WERI-Rb-1 (cell line): ENCODE results near the gene PZP.

Experiments
- DNase-seq: peaks from one replicate; pipeline ENCODE4 v3.0.0-alpha.2; 2020
- H3K27ac ChIP-seq: fragments of 250-450 bp; sonication (Bioruptor Pico); 2 replicates; pipeline ENCODE4 v1.5.1; 2020; ENCODE audit warnings: mild to moderate bottlenecking, moderate library complexity
- H3K27me3 ChIP-seq: fragments of 250-450 bp; sonication (Bioruptor Pico); 2 replicates; pipeline ENCODE4 v1.5.1; 2021; ENCODE audit warnings: mild to moderate bottlenecking, low read depth, moderate library complexity; ENCODE audit not compliant: insufficient read depth, severe bottlenecking
- H3K36me3 ChIP-seq: fragments of 250-450 bp; sonication (Bioruptor Pico); 2 replicates; pipeline ENCODE4 v1.5.1; 2020; ENCODE audit warnings: mild to moderate bottlenecking, moderate library complexity
- H3K4me3 ChIP-seq: 2 replicates; pipeline ENCODE4 v1.5.1; 2011; ENCODE audit warnings: low read depth, mild to moderate bottlenecking, control low read depth, low read length
- H3K9me3 ChIP-seq: fragments of 250-450 bp; sonication (Bioruptor Pico); 2 replicates; pipeline ENCODE4 v1.5.1; 2021; ENCODE audit warnings: mild to moderate bottlenecking, moderate library complexity; ENCODE audit not compliant: severe bottlenecking
- TF ChIP-seq, protein P1 (sequence below): IDR thresholded peaks from 2 replicates; pipeline ENCODE4 v1.5.1; 2011; ENCODE audit warnings: low read depth, mild to moderate bottlenecking, control low read depth, inconsistent platforms, low read length

PZP gene

DNA sequence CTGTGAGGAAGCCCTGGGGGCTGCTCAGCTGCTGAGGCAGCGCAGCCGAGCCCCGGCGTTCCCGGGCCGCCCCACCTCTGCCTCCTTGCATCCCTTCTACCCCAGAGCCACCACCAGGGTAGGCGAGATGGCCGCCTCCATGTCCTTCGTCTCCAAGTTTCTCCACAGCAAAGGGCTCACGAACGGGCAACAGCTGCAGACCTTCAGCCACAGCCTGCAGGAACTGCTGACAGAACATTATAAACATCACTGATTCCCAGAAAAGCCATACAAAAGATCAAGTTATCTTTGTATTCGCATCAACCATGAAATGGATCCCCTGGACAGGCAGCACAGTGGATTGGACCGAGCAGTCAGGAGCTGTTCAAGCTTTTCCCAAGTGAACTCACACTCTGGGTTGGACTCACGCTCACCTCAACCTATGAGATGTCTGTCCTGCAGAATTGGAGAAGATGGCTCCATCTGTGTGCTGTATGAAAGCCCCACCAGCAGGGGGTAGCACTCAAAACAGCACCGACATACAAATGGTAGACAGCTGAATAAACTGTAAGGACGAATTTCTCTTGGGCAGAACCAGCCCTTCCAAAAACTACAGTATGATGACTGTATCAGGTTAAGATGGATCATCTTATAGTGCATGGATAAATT lies 73.1 kb downstream of the PZP start:
- H3K4me3 ChIP-seq: no peak overlapping the region
- no peak for DNase-seq
- TF ChIP-seq, protein P1, sequence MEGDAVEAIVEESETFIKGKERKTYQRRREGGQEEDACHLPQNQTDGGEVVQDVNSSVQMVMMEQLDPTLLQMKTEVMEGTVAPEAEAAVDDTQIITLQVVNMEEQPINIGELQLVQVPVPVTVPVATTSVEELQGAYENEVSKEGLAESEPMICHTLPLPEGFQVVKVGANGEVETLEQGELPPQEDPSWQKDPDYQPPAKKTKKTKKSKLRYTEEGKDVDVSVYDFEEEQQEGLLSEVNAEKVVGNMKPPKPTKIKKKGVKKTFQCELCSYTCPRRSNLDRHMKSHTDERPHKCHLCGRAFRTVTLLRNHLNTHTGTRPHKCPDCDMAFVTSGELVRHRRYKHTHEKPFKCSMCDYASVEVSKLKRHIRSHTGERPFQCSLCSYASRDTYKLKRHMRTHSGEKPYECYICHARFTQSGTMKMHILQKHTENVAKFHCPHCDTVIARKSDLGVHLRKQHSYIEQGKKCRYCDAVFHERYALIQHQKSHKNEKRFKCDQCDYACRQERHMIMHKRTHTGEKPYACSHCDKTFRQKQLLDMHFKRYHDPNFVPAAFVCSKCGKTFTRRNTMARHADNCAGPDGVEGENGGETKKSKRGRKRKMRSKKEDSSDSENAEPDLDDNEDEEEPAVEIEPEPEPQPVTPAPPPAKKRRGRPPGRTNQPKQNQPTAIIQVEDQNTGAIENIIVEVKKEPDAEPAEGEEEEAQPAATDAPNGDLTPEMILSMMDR: peak; percentile 22; the same call in 1 of the 2 replicates
- H3K9me3 ChIP-seq: no peaks in the 10 kb centered on the region
- H3K36me3 ChIP-seq: no peaks in the 10 kb centered on the region
- H3K27ac ChIP-seq: no peak overlapping the region
- no peaks in the 10 kb centered on the region for H3K27me3 ChIP-seq

DNA sequence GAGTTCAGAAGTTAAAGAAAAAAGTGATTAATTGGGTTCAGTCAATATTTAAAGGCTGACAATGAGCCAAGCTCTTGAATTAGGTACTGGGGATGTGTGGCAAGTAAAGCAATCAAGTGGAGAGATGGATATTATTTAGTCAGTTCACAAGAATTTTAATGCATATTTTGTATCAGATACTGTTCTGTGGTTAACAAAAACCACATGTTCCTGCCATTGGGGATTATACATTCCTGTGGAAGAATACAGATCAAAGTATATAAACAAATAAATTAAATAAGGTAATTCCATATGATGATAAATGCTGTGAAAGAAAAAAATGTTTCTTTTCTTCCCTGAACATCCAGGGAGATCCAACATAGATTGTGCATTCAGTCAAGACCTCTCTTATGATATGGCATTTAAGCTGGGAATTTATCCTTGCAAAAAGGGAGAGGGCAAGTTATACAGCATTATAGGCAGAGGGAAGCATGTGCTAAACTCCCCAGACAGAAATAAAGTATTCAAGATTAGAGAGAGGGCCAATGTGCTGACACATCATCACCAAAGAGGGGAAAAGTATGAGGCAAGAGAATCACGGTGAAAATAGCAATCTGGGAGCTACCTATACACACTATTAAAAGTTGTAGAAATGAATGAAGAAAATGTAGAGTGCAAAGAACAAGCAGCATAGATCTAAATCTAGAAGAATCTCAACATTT lies 74.8 kb downstream of the PZP start:
- DNase-seq: no peak

DNA sequence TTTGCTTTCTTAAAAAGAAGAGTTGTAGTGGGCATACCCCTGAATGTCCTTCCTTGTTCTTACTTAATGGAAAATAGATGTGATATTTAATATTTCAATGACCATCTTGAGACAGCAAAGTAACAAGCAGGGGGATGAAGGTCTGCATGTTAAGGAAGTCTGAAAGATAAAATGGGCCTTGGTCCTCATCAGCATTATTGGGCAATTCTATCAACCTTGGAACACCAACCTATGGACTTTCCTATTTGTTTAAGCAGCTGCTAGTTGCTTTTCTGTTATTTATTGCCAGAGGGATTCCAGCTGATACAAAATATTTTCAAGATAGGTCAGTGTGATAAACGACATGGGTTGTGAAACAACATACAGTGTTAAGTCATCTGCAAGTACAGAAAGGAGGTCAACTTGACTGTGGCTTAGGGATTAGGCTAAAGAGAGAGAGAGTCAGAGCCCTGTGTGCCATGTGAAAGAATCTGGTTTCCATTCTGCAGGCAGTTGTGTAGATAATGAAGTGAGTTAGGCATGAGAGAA lies 76.1 kb downstream of the PZP start:
- Histone ChIP-seq H3K36me3 (no peaks in the 10 kb centered on the region), H3K27ac (no peak overlapping the region), H3K27me3 (no peaks in the 10 kb centered on the region), H3K9me3 (no peaks in the 10 kb centered on the region), H3K4me3 (no peak overlapping the region)
- DNase-seq: no peak
- TF ChIP-seq, protein P1: no peak

More for the DNA sequence above, 74.8 kb downstream of the PZP start:
- Histone ChIP-seq H3K4me3 (no peak overlapping the region), H3K36me3 (no peaks in the 10 kb centered on the region), H3K27me3 (no peaks in the 10 kb centered on the region), H3K27ac (no peak overlapping the region), H3K9me3 (no peaks in the 10 kb centered on the region)
- TF ChIP-seq, protein P1: no peak

DNA sequence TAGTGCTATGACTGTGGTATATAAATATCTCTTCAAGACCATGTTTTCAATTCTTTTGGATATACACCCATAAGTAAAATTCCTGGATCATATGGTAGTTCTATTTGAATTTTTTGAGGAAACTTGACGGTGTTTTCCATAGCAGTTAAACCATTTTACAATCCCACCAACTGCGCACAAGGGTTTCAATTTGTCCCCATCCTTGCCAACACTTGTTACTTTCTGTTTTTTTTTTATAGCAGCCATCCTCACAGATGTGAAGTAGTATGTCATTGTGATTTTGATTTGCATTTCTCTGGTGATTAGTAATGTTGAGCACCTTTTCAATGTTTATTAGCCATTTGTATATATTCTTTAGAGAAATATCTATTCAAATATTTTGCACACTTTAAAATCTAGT lies 78.0 kb downstream of the PZP start:
- H3K27ac ChIP-seq: no peak overlapping the region
- no peak for DNase-seq
- no peaks in the 10 kb centered on the region for H3K9me3 ChIP-seq
- H3K27me3 ChIP-seq: peaks cover 3% of the 10 kb centered on the region
- no peak overlapping the region for H3K4me3 ChIP-seq
- TF ChIP-seq, protein P1: no peak
- H3K36me3 ChIP-seq: no peaks in the 10 kb centered on the region

DNA sequence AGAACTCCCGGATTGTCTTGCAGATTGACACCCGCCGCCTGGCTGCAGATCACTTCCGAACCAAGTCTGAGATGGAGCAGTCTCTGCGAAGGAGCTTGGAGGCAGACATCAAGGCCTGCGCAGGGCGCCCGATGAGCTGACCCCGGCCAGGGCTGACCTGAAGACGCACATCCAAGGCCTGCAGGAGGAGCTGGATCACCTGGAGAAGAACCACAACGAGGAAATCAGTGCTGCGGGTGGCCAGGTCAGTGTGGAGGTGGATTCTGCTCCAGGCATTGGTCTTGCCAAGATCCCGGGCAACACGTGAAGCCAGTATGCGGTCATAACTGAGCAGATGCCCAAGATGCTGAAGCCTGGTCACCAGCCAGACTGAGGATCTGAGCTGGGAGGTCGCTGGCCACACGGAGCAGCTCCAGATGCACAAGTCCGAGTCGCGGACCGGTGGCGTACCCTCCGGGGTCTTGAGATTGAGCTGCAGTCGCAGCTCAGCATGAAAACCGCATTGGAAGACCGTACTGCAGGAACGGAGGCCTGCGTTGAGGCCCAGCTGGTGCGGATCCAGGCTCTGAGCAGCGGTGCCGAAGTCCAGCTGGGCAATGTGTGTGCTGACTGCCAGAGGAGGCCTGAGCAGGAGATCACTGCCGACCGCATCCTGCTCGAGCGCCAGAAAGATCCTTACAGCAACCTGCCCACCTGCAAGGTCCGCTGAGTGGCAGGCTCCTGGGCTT lies 80.1 kb downstream of the PZP start:
- DNase-seq: no peak
- H3K9me3 ChIP-seq: no peaks in the 10 kb centered on the region
- H3K36me3 ChIP-seq: no peaks in the 10 kb centered on the region
- no peak overlapping the region for H3K4me3 ChIP-seq
- H3K27ac ChIP-seq: no peak overlapping the region
- TF ChIP-seq, protein P1: no peak
- H3K27me3 ChIP-seq: peaks cover 5% of the 10 kb centered on the region
